Lower leg skin (tissue), 4 donors: ENCODE results near the gene SPINK7. TPM values are rescaled to one million over a fixed set of nuclear protein-coding genes. Genes with fewer than 3 reads are reported as not detected.

Experiments used
- DNase-seq, 2 donors: peaks; one replicate each; pipeline ENCODE4 v3.0.0-alpha.2; 2019; ENCODE audit warnings: low spot score in 2 of 2
- H3K4me3 ChIP-seq: fragments of 200-600 bp; sonication (generic); 2 replicates; pipeline ENCODE4 v1.5.1; 2017; ENCODE audit warnings: mild to moderate bottlenecking, low read depth; ENCODE audit not compliant: poor library complexity, severe bottlenecking
- POLR2A ChIP-seq, 2 donors: fragments of 450-650 bp; IDR thresholded peaks; one replicate each; pipeline ENCODE4 v1.6.1; 2016 to 2017; ENCODE audit warnings: antibody characterized with exemption in 2 of 2, mild to moderate bottlenecking in 1 of 2, moderate library complexity in 1 of 2
- WGBS, 2 donors: methylation state at CpG; one replicate each; pipeline ENCODE4 v1.1.5; 2018; 5-methylcytosine and 5-hydroxymethylcytosine counted together
- intact Hi-C: fragments of 100-400 bp; cut with DNase I; formaldehyde crosslinking; loops from one replicate; pipeline ENCODE4 v1.15.0; 2023; ENCODE audit warnings: low total_unique reads
- total RNA-seq, 4 donors: library from RNA; depleted of rRNA; stranded (reverse); fragments of >200 nt; gene quantifications; one replicate each; pipeline ENCODE4 v1.1.0, GENCODE V29; 2016
- TF ChIP-seq, protein P1 (sequence below), 3 donors: fragments of 450-650 bp; IDR thresholded peaks; one replicate each; pipeline ENCODE4 v1.5.1; 2016; ENCODE audit warnings: antibody characterized with exemption in 3 of 3, mild to moderate bottlenecking in 3 of 3, moderate library complexity in 2 of 3

SPINK7 gene
- total RNA-seq, 4 donors from 2014 or later, result 8.2 to 44.1 (median 27.3) TPM

- intact Hi-C loops, result no loop called here
- TF ChIP-seq, protein P1, sequence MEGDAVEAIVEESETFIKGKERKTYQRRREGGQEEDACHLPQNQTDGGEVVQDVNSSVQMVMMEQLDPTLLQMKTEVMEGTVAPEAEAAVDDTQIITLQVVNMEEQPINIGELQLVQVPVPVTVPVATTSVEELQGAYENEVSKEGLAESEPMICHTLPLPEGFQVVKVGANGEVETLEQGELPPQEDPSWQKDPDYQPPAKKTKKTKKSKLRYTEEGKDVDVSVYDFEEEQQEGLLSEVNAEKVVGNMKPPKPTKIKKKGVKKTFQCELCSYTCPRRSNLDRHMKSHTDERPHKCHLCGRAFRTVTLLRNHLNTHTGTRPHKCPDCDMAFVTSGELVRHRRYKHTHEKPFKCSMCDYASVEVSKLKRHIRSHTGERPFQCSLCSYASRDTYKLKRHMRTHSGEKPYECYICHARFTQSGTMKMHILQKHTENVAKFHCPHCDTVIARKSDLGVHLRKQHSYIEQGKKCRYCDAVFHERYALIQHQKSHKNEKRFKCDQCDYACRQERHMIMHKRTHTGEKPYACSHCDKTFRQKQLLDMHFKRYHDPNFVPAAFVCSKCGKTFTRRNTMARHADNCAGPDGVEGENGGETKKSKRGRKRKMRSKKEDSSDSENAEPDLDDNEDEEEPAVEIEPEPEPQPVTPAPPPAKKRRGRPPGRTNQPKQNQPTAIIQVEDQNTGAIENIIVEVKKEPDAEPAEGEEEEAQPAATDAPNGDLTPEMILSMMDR (IDR thresholded peaks at IDR 0.05), result no peak
- TF ChIP-seq POLR2A (IDR thresholded peaks at IDR 0.05), result no peak
- 67 to 68% methylated on average over 4 of the region's 4 CpGs for WGBS, 2 donors
- H3K4me3 ChIP-seq, result no peak overlapping the region
- no peak for DNase-seq
Observed at GRCh38 chr5:148297731-148298130, 14.5 kb upstream of the SPINK7 start.

GRCh38 chr5:148306446-148306845 is 5.8 kb upstream of the SPINK7 start:
- H3K4me3 ChIP-seq, result no peak overlapping the region
- intact Hi-C loops, result no loop called here
- WGBS, 2 donors, result 70 to 88% methylated on average over 1 of the region's 1 CpG
- DNase-seq, result no peak
- TF ChIP-seq, protein P1 (IDR thresholded peaks at IDR 0.05), result no peak
- TF ChIP-seq POLR2A (IDR thresholded peaks at IDR 0.05), result no peak

GRCh38 chr5:148309019-148309418 is 3.2 kb upstream of the SPINK7 start:
- TF ChIP-seq POLR2A (IDR thresholded peaks at IDR 0.05), result no peak
- TF ChIP-seq, protein P1 (IDR thresholded peaks at IDR 0.05), result no peak
- intact Hi-C loops, result no loop called here
- 62 to 68% methylated on average over 3 of the region's 3 CpGs for WGBS, 2 donors
- DNase-seq, result no peak
- H3K4me3 ChIP-seq, result no peak overlapping the region

- DNase-seq, result no peak
- no peak overlapping the region for H3K4me3 ChIP-seq
- intact Hi-C loops, result no loop called here
- no peak for TF ChIP-seq POLR2A (IDR thresholded peaks at IDR 0.05)
- TF ChIP-seq, protein P1 (IDR thresholded peaks at IDR 0.05), result no peak
Observed at GRCh38 chr5:148309746-148310145, 2.5 kb upstream of the SPINK7 start.

DNA sequence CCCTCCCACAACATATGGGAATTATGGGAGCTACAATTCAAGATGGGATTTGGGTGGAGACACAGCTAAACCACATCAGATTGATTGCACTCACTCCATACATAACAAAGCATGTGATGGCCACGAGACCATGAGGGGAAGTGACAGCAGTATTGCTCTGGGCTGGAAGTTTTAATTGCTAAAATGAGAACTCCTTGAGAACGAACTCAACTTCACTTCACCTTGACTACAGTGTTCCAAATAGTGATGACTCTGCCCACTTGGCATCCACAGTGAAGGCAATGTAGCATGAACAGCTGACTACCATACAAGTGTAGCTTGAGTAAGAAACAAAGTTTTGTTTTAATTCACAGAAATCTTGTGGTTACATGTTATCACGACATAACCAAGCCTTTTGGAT is 739 bp upstream of the SPINK7 start:
- intact Hi-C loops, result no loop called here
- 58 to 62% methylated on average over 3 of the region's 3 CpGs for WGBS, 2 donors

DNA sequence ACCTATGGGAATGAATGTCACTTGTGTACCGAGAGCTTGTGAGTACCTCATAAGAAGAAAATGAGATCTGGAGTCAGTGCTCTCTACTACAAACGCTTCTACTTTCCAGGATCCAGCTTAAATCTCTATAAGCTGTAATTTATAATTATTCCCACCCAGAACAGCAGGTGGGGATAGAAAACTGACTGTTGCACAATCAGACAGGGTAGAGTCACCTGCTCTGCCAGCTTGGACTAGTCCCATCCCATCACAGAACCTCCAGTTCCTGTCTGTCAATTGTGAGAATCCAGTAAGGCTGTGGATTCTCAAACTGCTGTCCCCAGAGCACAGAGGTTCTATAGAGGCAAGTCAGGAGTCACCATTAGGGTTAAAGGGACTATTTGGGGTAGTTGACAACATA is 2.0 kb downstream of the SPINK7 start:
- 82 to 84% methylated on average over 2 of the region's 2 CpGs for WGBS, 2 donors
- DNase-seq, result no peak
- H3K4me3 ChIP-seq, result no peak overlapping the region
- intact Hi-C loops, result no loop called here
- TF ChIP-seq POLR2A (IDR thresholded peaks at IDR 0.05), result no peak

More for the DNA sequence above, 739 bp upstream of the SPINK7 start:
- no peak overlapping the region for H3K4me3 ChIP-seq
- TF ChIP-seq, protein P1 (IDR thresholded peaks at IDR 0.05), result no peak
- TF ChIP-seq POLR2A (IDR thresholded peaks at IDR 0.05), result no peak
- no peak for DNase-seq
